SK-N-SH (cell line): Measurements from ENCODE around the gene RBMS1.

ENCODE experiments used
- CTCF ChIP-seq: fragments of 200-600 bp; sonication (generic); IDR thresholded peaks from 2 replicates; pipeline ENCODE4 v1.6.1; 2017; ENCODE audit warnings: antibody characterized with exemption, mild to moderate bottlenecking, moderate library complexity
- EP300 ChIP-seq, 2 experiments: IDR thresholded peaks; 2 replicates each; pipeline versions ENCODE4 v1.4.0 to v1.6.1; 2012; ENCODE audit warnings: borderline replicate concordance in 1 of 2, low read depth in 1 of 2, low read length in 1 of 2
- EZH2phosphoT487 ChIP-seq: fragments of 200-600 bp; sonication (generic); IDR thresholded peaks from 2 replicates; pipeline ENCODE4 v1.6.1; 2017; ENCODE audit warnings: low read depth, mixed run types, mild to moderate bottlenecking, antibody characterized with exemption, moderate library complexity, borderline replicate concordance
- POLR2AphosphoS5 ChIP-seq: IDR thresholded peaks from 2 replicates; pipeline ENCODE4 v1.6.1; 2012; ENCODE audit warnings: low read depth, low read length
- RAD21 ChIP-seq: IDR thresholded peaks from 2 replicates; pipeline ENCODE4 v1.6.1; 2012; ENCODE audit warnings: mild to moderate bottlenecking, low read length
- RXRA ChIP-seq: IDR thresholded peaks from 2 replicates; pipeline ENCODE4 v1.4.0; 2012; ENCODE audit warnings: low read depth, mild to moderate bottlenecking, borderline replicate concordance
- SIN3A ChIP-seq: IDR thresholded peaks from 2 replicates; pipeline ENCODE4 v1.6.1; 2012; ENCODE audit warnings: low read depth, mild to moderate bottlenecking, low read length, moderate library complexity, borderline replicate concordance
- TCF12 ChIP-seq: IDR thresholded peaks from 2 replicates; pipeline ENCODE4 v1.4.0; 2012
- ZBTB33 ChIP-seq: IDR thresholded peaks from 2 replicates; pipeline ENCODE4 v1.4.0; 2012; ENCODE audit warnings: low read depth, borderline replicate concordance

GRCh38 chr2:160364364-160364763 is 129.2 kb downstream of the RBMS1 start:
- no peak for TF ChIP-seq CTCF
- TF ChIP-seq SIN3A, result no peak
- no peak for TF ChIP-seq RXRA
- no peak for TF ChIP-seq TCF12
- no peak for TF ChIP-seq EZH2phosphoT487
- no peak for TF ChIP-seq RAD21
- no peak for TF ChIP-seq EP300 (IDR thresholded peaks at IDR 0.05; ENCODE audit: borderline replicate concordance in 1 of 2, low read depth in 1 of 2, low read length in 1 of 2)
- TF ChIP-seq ZBTB33, result no peak
- TF ChIP-seq POLR2AphosphoS5, result no peak
